ENCODE data around the gene PCNX3. TPM values are rescaled to one million over a fixed set of nuclear protein-coding genes. Genes with fewer than 3 reads are reported as not detected.
"Not testable (repeated sequence)": the region's sequence is repeated elsewhere in the genome, so short reads cannot be mapped to it uniquely, and the experiment has no call there.

The PCNX3 gene
- total and polyA plus RNA-seq, 5 donors: 10.2 to 17.2 (median 13.9) TPM

DNA sequence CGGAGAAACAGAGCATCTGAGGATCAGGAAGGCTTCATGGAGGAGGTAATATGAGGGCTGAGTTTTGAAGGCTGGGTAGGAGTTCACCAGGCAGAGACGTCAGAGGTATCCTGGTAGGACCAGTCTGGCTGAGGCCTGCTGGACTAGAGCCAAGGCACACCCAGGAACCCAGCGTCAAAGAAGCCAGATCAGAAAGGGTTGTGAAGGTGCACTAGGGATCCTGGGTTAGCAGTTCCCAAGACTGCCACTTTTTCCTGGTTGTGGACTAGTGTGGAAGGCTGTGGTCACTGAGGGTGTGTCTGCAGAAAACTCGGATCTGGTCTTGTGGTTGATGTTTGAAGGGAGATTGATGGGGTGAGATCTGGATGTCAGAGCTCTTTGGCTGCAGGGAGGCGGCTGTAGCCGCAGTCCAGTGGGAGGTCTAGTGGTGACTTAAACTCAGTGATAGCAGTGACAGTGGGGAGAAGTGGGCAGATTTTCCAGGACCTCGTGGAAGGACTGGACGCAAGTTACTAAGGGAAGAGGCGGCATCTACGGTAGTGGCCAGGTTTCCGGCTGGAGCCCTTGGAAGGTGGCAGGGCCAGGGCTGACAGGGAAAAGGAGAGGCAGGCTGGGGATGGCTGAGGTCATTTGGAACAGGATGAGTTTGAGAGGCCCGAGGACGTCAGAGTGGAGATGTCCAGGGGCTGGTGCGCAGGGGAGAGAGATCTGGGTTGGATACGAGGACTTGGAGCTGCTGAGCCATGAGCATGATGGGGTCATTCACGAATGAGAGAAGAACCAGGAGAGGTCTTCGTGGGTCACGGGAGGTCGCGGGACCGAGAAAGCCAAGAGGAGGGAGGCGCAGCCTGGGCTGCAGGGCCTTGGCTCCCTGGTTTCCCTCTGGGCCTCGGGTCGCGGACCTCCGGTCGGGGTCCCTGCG is 36.3 kb downstream of the PCNX3 start:
- no peaks in the 10 kb centered on the region for H3K27me3 ChIP-seq (ENCODE audit: control insufficient read depth, insufficient read depth)
- H3K9me3 ChIP-seq (ENCODE audit: control insufficient read depth, low read length): no peaks in the 10 kb centered on the region
- DNase-seq: peak; percentile 60 to 77 (median 74)
- peak overlapping the region; percentile 94 for H3K27ac ChIP-seq (ENCODE audit: low read length)
- peak overlapping the region; percentile 59 for H3K4me3 ChIP-seq (ENCODE audit: low read length)
- 17% methylated on average over 28 of the region's 28 CpGs for WGBS
- H3K4me1 ChIP-seq (ENCODE audit: control insufficient read depth, insufficient read depth, low read length): peaks cover 16% of the 10 kb centered on the region
- intact Hi-C loops (cut with DNase I): no loop called here
- peak; percentile 15 to 25 for ATAC-seq

DNA sequence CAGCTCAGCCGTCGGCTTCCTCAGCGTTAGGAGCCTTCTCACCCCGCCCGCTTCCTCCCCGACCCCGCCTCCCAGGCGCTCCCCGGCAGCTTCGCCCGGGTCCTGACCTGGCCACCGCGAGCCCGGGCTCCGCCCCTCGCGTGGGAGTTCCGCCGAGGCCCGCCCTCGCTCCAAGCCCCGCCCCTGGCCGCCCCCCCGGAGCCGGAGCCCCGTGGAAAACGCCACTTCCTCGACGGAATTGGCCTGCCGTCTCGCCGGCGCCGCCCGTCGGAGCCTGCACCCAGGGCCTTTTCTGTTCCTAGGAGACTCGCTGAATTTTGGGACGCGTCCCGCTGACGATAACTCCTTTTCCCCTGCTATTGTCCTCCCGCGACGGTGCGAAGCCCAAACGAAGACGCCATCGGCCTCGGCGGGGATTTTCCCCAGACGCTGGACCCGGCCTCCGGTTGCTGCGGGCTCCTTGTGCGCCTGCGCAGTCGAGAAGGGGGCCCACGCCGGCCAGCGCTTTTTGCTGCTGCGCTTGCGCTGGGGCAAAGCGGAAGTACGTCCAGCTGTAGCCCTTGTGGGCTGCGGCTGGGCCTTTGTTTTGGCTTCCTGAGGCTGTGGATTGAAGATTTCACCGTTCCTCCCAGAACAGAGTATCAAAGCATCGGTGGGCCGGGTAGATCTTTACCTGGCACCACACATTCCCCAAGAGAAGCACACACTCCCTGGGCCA is 37.1 kb downstream of the PCNX3 start:
- peak overlapping the region; percentile 99 for H3K27ac ChIP-seq (ENCODE audit: low read length)
- no peaks in the 10 kb centered on the region for H3K27me3 ChIP-seq (ENCODE audit: control insufficient read depth, insufficient read depth)
- under 1% methylated on average over 68 of the region's 68 CpGs for WGBS
- peak; percentile 92 for ATAC-seq
- intact Hi-C loops (cut with DNase I): no loop called here
- peaks cover 16% of the 10 kb centered on the region for H3K4me1 ChIP-seq (ENCODE audit: control insufficient read depth, insufficient read depth, low read length)
- DNase-seq: peak; percentile 96 to 99 (median 98)
- no peaks in the 10 kb centered on the region for H3K9me3 ChIP-seq (ENCODE audit: control insufficient read depth, low read length)
- peak overlapping the region; percentile 59 for H3K4me3 ChIP-seq (ENCODE audit: low read length)

DNA sequence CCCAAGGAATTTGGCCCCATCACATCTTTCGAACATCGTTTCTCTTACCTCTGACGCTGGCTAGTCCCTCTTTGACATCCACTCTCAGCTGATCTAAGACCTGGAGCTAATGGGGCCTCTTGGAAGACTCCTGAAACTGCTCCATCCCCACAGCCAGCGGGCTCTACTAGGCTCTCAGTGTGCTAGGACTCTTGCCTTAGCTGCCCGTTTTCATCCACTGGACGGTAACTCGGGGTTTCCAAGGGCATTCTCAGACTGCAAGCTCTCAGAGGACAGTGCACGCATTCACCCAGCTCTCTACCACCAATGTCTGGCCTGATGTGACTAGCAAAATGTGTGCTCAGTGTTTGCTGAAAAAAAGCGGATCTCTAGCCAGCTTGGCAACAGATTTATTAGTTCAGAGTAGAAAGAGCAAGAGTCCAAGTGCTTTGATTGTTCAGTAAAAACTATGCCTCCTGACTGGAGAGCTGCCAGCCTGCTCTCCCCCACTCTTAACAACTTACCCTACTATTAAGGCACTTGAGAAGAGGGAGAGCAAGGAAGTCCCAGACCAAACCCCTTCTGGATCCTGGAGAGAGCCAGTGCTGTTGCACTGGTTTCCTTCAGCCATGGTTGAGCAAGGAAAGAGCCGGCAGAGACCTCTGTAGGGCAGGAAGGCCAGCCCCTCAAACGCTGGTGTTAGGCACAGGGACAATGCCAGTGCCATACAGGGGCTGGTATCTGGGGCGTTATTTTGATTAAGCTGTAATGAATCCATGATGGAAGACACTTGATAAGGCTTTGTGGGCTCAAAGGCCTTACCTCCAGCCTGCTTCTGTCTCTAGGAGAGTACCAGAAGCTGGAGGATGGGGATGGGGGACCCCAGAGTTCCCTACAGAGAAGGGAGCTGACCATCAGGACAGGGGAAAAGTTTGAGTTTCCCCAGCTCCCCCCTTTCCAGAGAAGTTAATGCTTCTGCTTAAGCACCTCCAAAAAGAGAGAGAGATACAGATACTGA is 38.0 kb downstream of the PCNX3 start:
- Histone ChIP-seq H3K4me3 (ENCODE audit: low read length) (peak overlapping the region; percentile 59), H3K9me3 (ENCODE audit: control insufficient read depth, low read length) (no peaks in the 10 kb centered on the region), H3K27me3 (ENCODE audit: control insufficient read depth, insufficient read depth) (no peaks in the 10 kb centered on the region), H3K27ac (ENCODE audit: low read length) (peak overlapping the region; percentile 99), H3K4me1 (ENCODE audit: control insufficient read depth, insufficient read depth, low read length) (peaks cover 16% of the 10 kb centered on the region)
- peak in 1 of 3 donors; percentile 47 for DNase-seq
- WGBS: 41% methylated on average over 12 of the region's 12 CpGs
- ATAC-seq: no peak
- intact Hi-C loops (cut with DNase I): no loop called here

DNA sequence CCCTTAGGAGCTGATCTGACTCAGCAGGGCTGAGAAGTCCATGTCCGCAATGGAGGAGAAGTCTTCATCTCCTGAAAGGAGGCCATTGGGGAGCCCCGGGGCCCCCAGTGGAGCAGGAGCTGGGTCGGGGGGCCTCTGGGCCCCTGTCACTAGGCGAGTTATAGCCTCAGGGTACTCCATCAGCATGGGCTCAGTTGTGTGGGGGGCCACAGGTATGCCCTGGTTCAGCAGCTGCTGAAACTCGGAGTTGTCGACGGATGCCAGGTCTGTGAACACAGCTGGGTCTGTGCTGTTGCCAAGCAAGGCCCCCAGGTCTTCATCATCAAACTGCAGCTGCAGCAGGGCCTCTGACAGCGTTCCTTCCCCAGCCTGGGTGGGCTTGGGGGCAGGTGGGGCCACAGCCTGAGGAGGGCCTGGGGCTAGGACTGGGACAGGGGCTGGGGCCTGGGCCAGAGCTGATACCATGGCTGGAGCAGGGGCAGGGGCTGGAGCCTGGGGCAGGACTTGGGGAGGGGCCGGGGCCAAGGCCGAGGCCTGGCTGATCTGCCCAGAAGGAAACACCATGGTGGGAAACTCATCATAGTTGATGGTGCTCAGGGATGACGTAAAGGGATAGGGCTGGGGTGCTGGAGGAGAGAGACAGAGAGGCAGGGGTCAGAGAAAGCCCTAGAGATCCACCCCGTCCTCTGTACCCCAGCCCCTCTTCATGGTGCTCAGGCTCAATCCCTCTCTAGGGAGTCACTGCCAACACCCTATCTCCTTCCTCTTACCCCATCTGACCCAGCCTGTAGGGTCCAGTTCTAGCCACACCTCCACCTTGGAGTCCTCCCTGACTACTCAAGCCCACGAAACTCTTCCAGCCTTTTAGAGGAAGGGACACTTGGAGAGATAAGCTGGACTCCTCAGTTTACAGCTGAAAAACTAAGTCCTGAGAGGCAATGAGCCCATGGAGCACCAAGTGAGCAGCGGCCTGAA is 39.1 kb downstream of the PCNX3 start:
- H3K4me3 ChIP-seq (ENCODE audit: low read length): no peak overlapping the region
- no peaks in the 10 kb centered on the region for H3K27me3 ChIP-seq (ENCODE audit: control insufficient read depth, insufficient read depth)
- intact Hi-C loops (cut with DNase I): no loop called here
- WGBS: 84% methylated on average over 14 of the region's 14 CpGs
- no peaks in the 10 kb centered on the region for H3K9me3 ChIP-seq (ENCODE audit: control insufficient read depth, low read length)
- ATAC-seq (no peak), DNase-seq (peak in 2 of 3 donors; percentile 54 to 66)
- H3K27ac ChIP-seq (ENCODE audit: low read length): no peak overlapping the region
- H3K4me1 ChIP-seq (ENCODE audit: control insufficient read depth, insufficient read depth, low read length): peaks cover 16% of the 10 kb centered on the region

GRCh38 chr11:65655570-65656332 is 40.2 kb downstream of the PCNX3 start:
- Histone ChIP-seq H3K27ac (ENCODE audit: low read length) (no peak overlapping the region), H3K27me3 (ENCODE audit: control insufficient read depth, insufficient read depth) (no peaks in the 10 kb centered on the region), H3K4me3 (ENCODE audit: low read length) (no peak overlapping the region), H3K4me1 (ENCODE audit: control insufficient read depth, insufficient read depth, low read length) (peaks cover 16% of the 10 kb centered on the region), H3K9me3 (ENCODE audit: control insufficient read depth, low read length) (no peaks in the 10 kb centered on the region)
- 84% methylated on average over 16 of the region's 16 CpGs for WGBS
- intact Hi-C loops (cut with DNase I): no loop called here
- DNase-seq (peak in 1 of 3 donors; percentile 43), ATAC-seq (no peak)

DNA sequence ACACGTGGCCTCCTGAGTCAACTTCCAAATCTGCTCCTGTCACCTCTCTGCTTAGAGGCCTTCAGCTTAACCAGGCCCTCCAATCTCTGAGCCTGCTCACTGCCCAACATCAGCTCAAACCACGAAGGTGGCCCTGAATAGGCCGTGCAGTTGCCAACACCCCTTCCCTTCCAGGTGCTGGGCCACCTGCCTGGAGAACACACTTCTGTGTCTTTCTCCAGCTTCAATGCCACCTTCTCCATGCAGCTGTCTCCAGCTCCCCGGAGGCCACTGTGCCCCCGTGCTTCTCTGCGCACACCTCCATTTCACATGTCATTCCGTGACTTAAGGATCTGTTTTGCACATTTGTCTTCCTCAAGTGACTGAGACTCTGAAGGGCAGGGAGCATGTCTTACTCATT is 41.9 kb downstream of the PCNX3 start:
- H3K4me3 ChIP-seq (ENCODE audit: low read length): no peak overlapping the region
- no peaks in the 10 kb centered on the region for H3K27me3 ChIP-seq (ENCODE audit: control insufficient read depth, insufficient read depth)
- H3K27ac ChIP-seq (ENCODE audit: low read length): no peak overlapping the region
- intact Hi-C loops (cut with DNase I): no loop called here
- H3K9me3 ChIP-seq (ENCODE audit: control insufficient read depth, low read length): no peaks in the 10 kb centered on the region
- 88% methylated on average over 7 of the region's 7 CpGs for WGBS
- DNase-seq: no peak
- peaks cover 14% of the 10 kb centered on the region for H3K4me1 ChIP-seq (ENCODE audit: control insufficient read depth, insufficient read depth, low read length)
- ATAC-seq: no peak

GRCh38 chr11:65658174-65659021 is 42.8 kb downstream of the PCNX3 start:
- Histone ChIP-seq H3K4me1 (ENCODE audit: control insufficient read depth, insufficient read depth, low read length) (peaks cover 10% of the 10 kb centered on the region), H3K9me3 (ENCODE audit: control insufficient read depth, low read length) (no peaks in the 10 kb centered on the region), H3K4me3 (ENCODE audit: low read length) (no peak overlapping the region), H3K27me3 (ENCODE audit: control insufficient read depth, insufficient read depth) (no peaks in the 10 kb centered on the region), H3K27ac (ENCODE audit: low read length) (no peak overlapping the region)
- 89% methylated on average over 21 of the region's 21 CpGs for WGBS
- ATAC-seq (no peak), DNase-seq (no peak)
- intact Hi-C loops (cut with DNase I): no loop called here

DNA sequence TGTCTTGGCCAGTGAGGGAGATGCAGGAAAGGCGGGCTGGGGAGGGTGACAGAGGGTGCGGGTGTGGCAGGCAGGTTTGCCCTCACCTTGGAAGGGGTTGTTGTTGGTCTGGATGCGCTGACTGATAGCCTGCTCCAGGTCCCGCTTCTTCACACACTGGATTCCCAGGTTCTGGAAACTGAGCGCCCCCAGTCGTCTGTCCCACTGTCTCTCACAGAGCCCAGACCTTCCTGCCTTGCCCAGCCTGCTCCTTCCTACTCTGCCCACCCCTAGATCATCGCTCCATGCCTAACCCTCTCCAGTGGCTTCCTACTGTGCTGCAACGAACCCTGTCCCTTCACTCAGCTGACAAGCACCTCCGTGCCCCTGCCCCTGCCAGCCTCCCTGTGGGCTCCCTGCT is 44.5 kb downstream of the PCNX3 start:
- Histone ChIP-seq H3K27ac (ENCODE audit: low read length) (no peak overlapping the region), H3K4me1 (ENCODE audit: control insufficient read depth, insufficient read depth, low read length) (peaks cover 7% of the 10 kb centered on the region), H3K9me3 (ENCODE audit: control insufficient read depth, low read length) (no peaks in the 10 kb centered on the region), H3K4me3 (ENCODE audit: low read length) (no peak overlapping the region), H3K27me3 (ENCODE audit: control insufficient read depth, insufficient read depth) (no peaks in the 10 kb centered on the region)
- DNase-seq (no peak), ATAC-seq (no peak)
- WGBS: 86% methylated on average over 9 of the region's 9 CpGs
- intact Hi-C loops (cut with DNase I): no loop called here

GRCh38 chr11:65660908-65661307 is 45.3 kb downstream of the PCNX3 start:
- DNase-seq; H3K27me3 ChIP-seq (ENCODE audit: control insufficient read depth, insufficient read depth); H3K27ac ChIP-seq (ENCODE audit: low read length); ATAC-seq; H3K4me1 ChIP-seq (ENCODE audit: control insufficient read depth, insufficient read depth, low read length); H3K4me3 ChIP-seq (ENCODE audit: low read length); H3K9me3 ChIP-seq (ENCODE audit: control insufficient read depth, low read length); intact Hi-C loops (cut with DNase I): not testable (repeated sequence)
- WGBS: 95% methylated on average over 9 of the region's 9 CpGs
